H9 (cell line): ENCODE measurements around the gene GALNT15. TPM values are rescaled to one million over a fixed set of nuclear protein-coding genes. Genes with fewer than 3 reads are reported as not detected.

Experiments
- DNase-seq: peaks from one replicate; pipeline ENCODE4 v3.0.0-alpha.2; 2017
- H2AFZ ChIP-seq: one replicate; pipeline ENCODE4 v1.6.1; 2013; ENCODE audit warnings: mild to moderate bottlenecking, low read length, control low read depth, moderate library complexity
- H2AK5ac ChIP-seq: 2 replicates; pipeline ENCODE4 v1.6.1; 2013; ENCODE audit warnings: low read length, control low read depth, mixed read lengths; ENCODE audit not compliant: insufficient read length
- H2BK120ac ChIP-seq: one replicate; pipeline ENCODE4 v1.6.1; 2013; ENCODE audit warnings: low read depth, mild to moderate bottlenecking, low read length, control low read depth, inconsistent platforms; ENCODE audit not compliant: poor library complexity, severe bottlenecking
- H2BK12ac ChIP-seq: 2 replicates; pipeline ENCODE4 v1.6.1; 2013; ENCODE audit warnings: low read length, control low read depth, mixed read lengths, low read depth; ENCODE audit not compliant: insufficient read length
- H2BK15ac ChIP-seq: 2 replicates; pipeline ENCODE4 v1.6.1; 2013; ENCODE audit warnings: low read depth, low read length, control low read depth
- H2BK20ac ChIP-seq: one replicate; pipeline ENCODE4 v1.6.1; 2013; ENCODE audit warnings: low read depth, mild to moderate bottlenecking, low read length, control low read depth, inconsistent platforms; ENCODE audit not compliant: poor library complexity, severe bottlenecking
- H2BK5ac ChIP-seq: 2 replicates; pipeline ENCODE4 v1.6.1; 2013; ENCODE audit warnings: low read length, control low read depth, mixed read lengths; ENCODE audit not compliant: insufficient read length
- H3K14ac ChIP-seq: 2 replicates; pipeline ENCODE4 v1.6.1; 2013; ENCODE audit warnings: low read length, control low read depth; ENCODE audit not compliant: insufficient read depth
- H3K18ac ChIP-seq: 2 replicates; pipeline ENCODE4 v1.6.1; 2013; ENCODE audit warnings: low read depth, mild to moderate bottlenecking, mixed read lengths, low read length, control low read depth; ENCODE audit not compliant: insufficient read length
- H3K23ac ChIP-seq: 2 replicates; pipeline ENCODE4 v1.6.1; 2013; ENCODE audit warnings: low read length, control low read depth, mixed read lengths, low read depth; ENCODE audit not compliant: insufficient read length
- H3K23me2 ChIP-seq: 2 replicates; pipeline ENCODE4 v1.6.1; 2013; ENCODE audit warnings: low read depth, mild to moderate bottlenecking, mixed read lengths, low read length, control low read depth; ENCODE audit not compliant: insufficient read length, poor library complexity, severe bottlenecking
- H3K27ac ChIP-seq: 2 replicates; pipeline ENCODE4 v1.5.1; 2013; ENCODE audit warnings: low read length, control low read depth, mixed read lengths, low read depth; ENCODE audit not compliant: insufficient read length
- H3K27me3 ChIP-seq: 2 replicates; pipeline ENCODE4 v1.6.1; 2013; ENCODE audit warnings: low read length, control low read depth, inconsistent platforms; ENCODE audit not compliant: insufficient read depth
- H3K4ac ChIP-seq: 2 replicates; pipeline ENCODE4 v1.6.1; 2013; ENCODE audit warnings: low read depth, mild to moderate bottlenecking, control low read depth, inconsistent platforms, low read length, moderate library complexity
- H3K4me1 ChIP-seq: 2 replicates; pipeline ENCODE4 v1.6.1; 2013; ENCODE audit warnings: low read length, control low read depth, inconsistent platforms; ENCODE audit not compliant: insufficient read depth
- H3K4me2 ChIP-seq: 2 replicates; pipeline ENCODE4 v1.6.1; 2013; ENCODE audit warnings: low read length, control low read depth, mixed read lengths; ENCODE audit not compliant: insufficient read length, insufficient read depth
- H3K56ac ChIP-seq: 2 replicates; pipeline ENCODE4 v1.6.1; 2013; ENCODE audit warnings: low read depth, mild to moderate bottlenecking, mixed read lengths, low read length, control low read depth; ENCODE audit not compliant: insufficient read length
- H3K79me1 ChIP-seq: 2 replicates; pipeline ENCODE4 v1.6.1; 2013; ENCODE audit warnings: low read depth, mild to moderate bottlenecking, moderate library complexity, low read length, control low read depth, inconsistent platforms; ENCODE audit not compliant: insufficient read depth, poor library complexity, severe bottlenecking
- H3K79me2 ChIP-seq: 2 replicates; pipeline ENCODE4 v1.6.1; 2013; ENCODE audit warnings: low read length, control low read depth, inconsistent platforms; ENCODE audit not compliant: insufficient read depth
- H3K9ac ChIP-seq: 2 replicates; pipeline ENCODE4 v1.6.1; 2013; ENCODE audit warnings: low read length, control low read depth, mixed read lengths; ENCODE audit not compliant: insufficient read length; ENCODE audit errors: extremely low read depth
- H3K9me3 ChIP-seq: one replicate; pipeline ENCODE4 v1.6.1; 2013; ENCODE audit warnings: low read depth, low read length, inconsistent platforms; ENCODE audit not compliant: control insufficient read depth
- H3T11ph ChIP-seq: one replicate; pipeline ENCODE4 v1.6.1; 2013; ENCODE audit warnings: mild to moderate bottlenecking, low read length, control low read depth, inconsistent platforms
- H4K20me1 ChIP-seq: one replicate; pipeline ENCODE4 v1.6.1; 2013; ENCODE audit not compliant: control insufficient read depth, insufficient read length, insufficient read depth
- H4K5ac ChIP-seq: 2 replicates; pipeline ENCODE4 v1.6.1; 2013; ENCODE audit warnings: low read depth, mild to moderate bottlenecking, mixed read lengths, low read length, control low read depth; ENCODE audit not compliant: insufficient read length
- H4K8ac ChIP-seq: replicated peaks from 2 replicates; pipeline ENCODE4 v1.6.1; 2013; ENCODE audit warnings: low read length, control low read depth, mixed read lengths, low read depth; ENCODE audit not compliant: insufficient read length
- H4K91ac ChIP-seq: 2 replicates; pipeline ENCODE4 v1.6.1; 2013; ENCODE audit warnings: low read depth, mild to moderate bottlenecking, moderate library complexity, mixed read lengths, low read length, control low read depth; ENCODE audit not compliant: insufficient read length
- H3K27ac Mint-ChIP-seq, 3 experiments: 2 replicates in 2 of 3; 3 replicates in 1 of 3; pipeline ENCODE4 v1.8.0; 2020 to 2021; ENCODE audit warnings: mixed read lengths in 3 of 3, mild to moderate bottlenecking in 1 of 3, moderate library complexity in 1 of 3
- H3K27me3 Mint-ChIP-seq: 2 replicates; pipeline ENCODE4 v1.8.0; 2021; ENCODE audit warnings: low read depth, mild to moderate bottlenecking, moderate library complexity, mixed read lengths
- H3K36me3 Mint-ChIP-seq, 3 experiments: 2 replicates in 2 of 3; 3 replicates in 1 of 3; pipeline ENCODE4 v1.8.0; 2020 to 2021; ENCODE audit warnings: low read depth in 3 of 3, mixed read lengths in 3 of 3; ENCODE audit not compliant: insufficient read depth in 1 of 3
- H3K4me1 Mint-ChIP-seq, 2 experiments: 2 replicates each; pipeline ENCODE4 v1.8.0; 2020; ENCODE audit warnings: mixed read lengths in 2 of 2
- H3K4me3 Mint-ChIP-seq, 2 experiments: 2 replicates in 1 of 2; 3 replicates in 1 of 2; pipeline ENCODE4 v1.8.0; 2020 to 2021; ENCODE audit warnings: mild to moderate bottlenecking in 2 of 2, mixed read lengths in 2 of 2, moderate library complexity in 1 of 2
- H3K9me3 Mint-ChIP-seq, 2 experiments: 2 replicates in 1 of 2; 3 replicates in 1 of 2; pipeline ENCODE4 v1.8.0; 2020; ENCODE audit warnings: mild to moderate bottlenecking in 2 of 2, mixed read lengths in 2 of 2, moderate library complexity in 1 of 2
- total RNA-seq: library from RNA; stranded (reverse); gene quantifications from 2 replicates; pipeline ENCODE4 v1.2.1, GENCODE V29; 2021
- TF ChIP-seq, protein P1 (sequence below): fragments of 200-600 bp; sonication (generic); conservative IDR thresholded peaks from 3 replicates; pipeline ENCODE4 v1.8.0; 2021; ENCODE audit warnings: antibody characterized with exemption, mild to moderate bottlenecking

GALNT15 gene
- total RNA-seq, 1 experiment from 2014 or later: 0.04 TPM

DNA sequence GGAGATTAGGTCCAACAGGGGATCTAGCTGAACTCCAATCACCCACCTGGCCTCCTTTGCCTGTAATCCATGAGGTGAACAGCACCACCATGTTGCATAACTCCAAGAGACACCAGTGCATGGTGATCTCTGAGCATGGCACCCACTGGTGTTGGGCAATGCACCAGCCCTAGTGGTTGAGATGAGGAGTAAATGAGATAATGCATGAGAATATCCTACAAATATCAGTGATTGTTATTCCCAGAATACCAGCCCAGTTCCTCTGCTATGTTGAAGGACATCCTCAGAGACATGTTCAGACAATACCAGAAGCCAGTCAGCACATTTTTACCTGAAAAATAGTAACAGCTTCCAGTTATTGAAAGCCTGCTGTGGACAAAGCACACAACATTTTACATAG is 14.7 kb downstream of the GALNT15 start:
- H3K27me3 Mint-ChIP-seq: no peaks in the 10 kb centered on the region; the same call in 1 of the 2 replicates

More for the DNA sequence above, 14.7 kb downstream of the GALNT15 start:
- no peak overlapping the region for H3K4ac ChIP-seq
- H4K8ac ChIP-seq: no peak overlapping the region
- no peak overlapping the region for H2AFZ ChIP-seq
- no peak overlapping the region for H3K56ac ChIP-seq
- no peak overlapping the region for H3K14ac ChIP-seq
- H3K9me3 Mint-ChIP-seq: no peaks in the 10 kb centered on the region
- H3K27me3 ChIP-seq: no peaks in the 10 kb centered on the region
- H3K9ac ChIP-seq: no peak overlapping the region
- H3K4me1 ChIP-seq: no peaks in the 10 kb centered on the region
- no peak overlapping the region for H4K91ac ChIP-seq
- H3K27ac ChIP-seq: no peak overlapping the region
- H2AK5ac ChIP-seq: no peak overlapping the region
- H3T11ph ChIP-seq: no peak overlapping the region
- no peak overlapping the region for H2BK12ac ChIP-seq
- H3K27ac Mint-ChIP-seq: no peak overlapping the region
- H3K18ac ChIP-seq: no peak overlapping the region
- TF ChIP-seq, protein P1, sequence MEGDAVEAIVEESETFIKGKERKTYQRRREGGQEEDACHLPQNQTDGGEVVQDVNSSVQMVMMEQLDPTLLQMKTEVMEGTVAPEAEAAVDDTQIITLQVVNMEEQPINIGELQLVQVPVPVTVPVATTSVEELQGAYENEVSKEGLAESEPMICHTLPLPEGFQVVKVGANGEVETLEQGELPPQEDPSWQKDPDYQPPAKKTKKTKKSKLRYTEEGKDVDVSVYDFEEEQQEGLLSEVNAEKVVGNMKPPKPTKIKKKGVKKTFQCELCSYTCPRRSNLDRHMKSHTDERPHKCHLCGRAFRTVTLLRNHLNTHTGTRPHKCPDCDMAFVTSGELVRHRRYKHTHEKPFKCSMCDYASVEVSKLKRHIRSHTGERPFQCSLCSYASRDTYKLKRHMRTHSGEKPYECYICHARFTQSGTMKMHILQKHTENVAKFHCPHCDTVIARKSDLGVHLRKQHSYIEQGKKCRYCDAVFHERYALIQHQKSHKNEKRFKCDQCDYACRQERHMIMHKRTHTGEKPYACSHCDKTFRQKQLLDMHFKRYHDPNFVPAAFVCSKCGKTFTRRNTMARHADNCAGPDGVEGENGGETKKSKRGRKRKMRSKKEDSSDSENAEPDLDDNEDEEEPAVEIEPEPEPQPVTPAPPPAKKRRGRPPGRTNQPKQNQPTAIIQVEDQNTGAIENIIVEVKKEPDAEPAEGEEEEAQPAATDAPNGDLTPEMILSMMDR: no peak
- no peaks in the 10 kb centered on the region for H3K36me3 Mint-ChIP-seq
- H3K23me2 ChIP-seq: no peaks in the 10 kb centered on the region
- no peaks in the 10 kb centered on the region for H3K79me2 ChIP-seq
- H3K23ac ChIP-seq: no peak overlapping the region
- no peaks in the 10 kb centered on the region for H3K9me3 ChIP-seq
- H3K79me1 ChIP-seq: no peaks in the 10 kb centered on the region
- H4K5ac ChIP-seq: no peak overlapping the region
- H3K4me3 Mint-ChIP-seq: no peak overlapping the region
- H2BK120ac ChIP-seq: no peak overlapping the region
- no peak for DNase-seq
- H3K4me2 ChIP-seq: no peak overlapping the region
- H3K4me1 Mint-ChIP-seq: no peaks in the 10 kb centered on the region
- H2BK5ac ChIP-seq: no peak overlapping the region
- no peaks in the 10 kb centered on the region for H4K20me1 ChIP-seq
- no peak overlapping the region for H2BK20ac ChIP-seq
- H2BK15ac ChIP-seq: no peak overlapping the region
